WTC11 (cell line): ENCODE data around the gene HBE1. TPM values are rescaled to one million over a fixed set of nuclear protein-coding genes. Genes with fewer than 3 reads are reported as not detected.

ENCODE experiments used
- ATAC-seq: fragments of 200-7000 bp; cut with Tn5 transposase; 2 replicates; pipeline ENCODE4 v1.10.0; 2021; ENCODE audit warnings: mild to moderate bottlenecking, moderate library complexity
- CTCF ChIA-PET: fragments of 300-600 bp; sonication (Branson Sonifier 250); formaldehyde crosslinking; loops from one replicate; lab custom pipeline; 2021; ENCODE audit warnings: antibody characterized with exemption; lab: Charles Lee
- POLR2A ChIA-PET: fragments of 350-600 bp; sonication (Branson Sonifier 250); formaldehyde crosslinking; loops from one replicate; lab custom pipeline; 2021; ENCODE audit warnings: antibody characterized with exemption; lab: Charles Lee
- DNase-seq: peaks from one replicate; pipeline ENCODE4 v3.0.0; 2021; ENCODE audit warnings: low spot score
- H3K27ac Mint-ChIP-seq: 2 replicates; pipeline ENCODE4 v1.8.0; 2021; ENCODE audit warnings: mixed read lengths
- H3K27me3 Mint-ChIP-seq: 2 replicates; pipeline ENCODE4 v1.8.0; 2021; ENCODE audit warnings: low read depth, mild to moderate bottlenecking, moderate library complexity, mixed read lengths
- H3K36me3 Mint-ChIP-seq: 2 replicates; pipeline ENCODE4 v1.8.0; 2021; ENCODE audit warnings: mixed read lengths
- H3K4me1 Mint-ChIP-seq: 2 replicates; pipeline ENCODE4 v1.8.0; 2022; ENCODE audit warnings: mixed read lengths
- H3K4me3 Mint-ChIP-seq: 2 replicates; pipeline ENCODE4 v1.8.0; 2021; ENCODE audit warnings: mild to moderate bottlenecking, moderate library complexity, mixed read lengths
- H3K9me3 Mint-ChIP-seq: 2 replicates; pipeline ENCODE4 v1.8.0; 2021; ENCODE audit warnings: mixed read lengths
- AR ChIP-seq: fragments of 250-450 bp; sonication (Bioruptor Pico); IDR thresholded peaks from 2 replicates; pipeline ENCODE4 v1.9.0; 2021; ENCODE audit warnings: mild to moderate bottlenecking
- ATF3 ChIP-seq: sonication (generic); formaldehyde crosslinking; conservative IDR thresholded peaks from 2 replicates; pipeline ENCODE4 v1.8.1; 2022; ENCODE audit warnings: mild to moderate bottlenecking, missing genetic modification reagents
- CBFB ChIP-seq: sonication (generic); formaldehyde crosslinking; IDR thresholded peaks from 2 replicates; pipeline ENCODE4 v1.8.1; 2022; ENCODE audit warnings: mild to moderate bottlenecking, low read depth, missing genetic modification reagents
- E2F4 ChIP-seq: sonication (generic); formaldehyde crosslinking; IDR thresholded peaks from 2 replicates; pipeline ENCODE4 v1.8.1; 2022; ENCODE audit warnings: low read depth, mild to moderate bottlenecking, moderate library complexity, missing genetic modification reagents, borderline replicate concordance
- ERG ChIP-seq: fragments of 250-450 bp; sonication (Bioruptor Pico); IDR thresholded peaks from 2 replicates; pipeline ENCODE4 v1.8.0; 2021; ENCODE audit warnings: mild to moderate bottlenecking
- ESRRA ChIP-seq: sonication (generic); formaldehyde crosslinking; IDR thresholded peaks from 2 replicates; pipeline ENCODE4 v1.8.1; 2022; ENCODE audit warnings: mild to moderate bottlenecking, missing genetic modification reagents, borderline replicate concordance
- ETV6 ChIP-seq: sonication (generic); formaldehyde crosslinking; IDR thresholded peaks from 2 replicates; pipeline ENCODE4 v1.8.1; 2022; ENCODE audit warnings: mild to moderate bottlenecking, missing genetic modification reagents
- GABPB1 ChIP-seq: sonication (generic); formaldehyde crosslinking; IDR thresholded peaks from 2 replicates; pipeline ENCODE4 v1.8.1; 2023; ENCODE audit warnings: mild to moderate bottlenecking, missing genetic modification reagents
- HMGA2 ChIP-seq: fragments of 250-450 bp; sonication (Bioruptor Pico); IDR thresholded peaks from 2 replicates; pipeline ENCODE4 v1.4.0; 2021; ENCODE audit warnings: mild to moderate bottlenecking, moderate library complexity
- NFATC4 ChIP-seq: fragments of 250-450 bp; sonication (Bioruptor Pico); IDR thresholded peaks from 2 replicates; pipeline ENCODE4 v1.9.0; 2021; ENCODE audit warnings: mild to moderate bottlenecking
- OVOL2 ChIP-seq: fragments of 250-450 bp; sonication (Bioruptor Pico); IDR thresholded peaks from 2 replicates; pipeline ENCODE4 v1.9.0; 2021; ENCODE audit warnings: mild to moderate bottlenecking, borderline replicate concordance
- PRDM15 ChIP-seq: sonication (generic); formaldehyde crosslinking; IDR thresholded peaks from 2 replicates; pipeline ENCODE4 v1.8.0; 2022; ENCODE audit warnings: missing genetic modification reagents
- RORB ChIP-seq: fragments of 250-450 bp; sonication (Bioruptor Pico); IDR thresholded peaks from 2 replicates; pipeline ENCODE4 v1.9.0; 2021; ENCODE audit warnings: mild to moderate bottlenecking
- SMAD4 ChIP-seq: sonication (generic); formaldehyde crosslinking; IDR thresholded peaks from 2 replicates; pipeline ENCODE4 v1.8.0; 2022; ENCODE audit warnings: mild to moderate bottlenecking, missing genetic modification reagents
- SP1 ChIP-seq: sonication (generic); formaldehyde crosslinking; conservative IDR thresholded peaks from 2 replicates; pipeline ENCODE4 v1.8.1; 2022; ENCODE audit warnings: missing genetic modification reagents
- ZBTB21 ChIP-seq: sonication (generic); formaldehyde crosslinking; IDR thresholded peaks from 2 replicates; pipeline ENCODE4 v1.8.1; 2023; ENCODE audit warnings: mild to moderate bottlenecking, missing genetic modification reagents, borderline replicate concordance
- ZNF121 ChIP-seq: sonication (generic); formaldehyde crosslinking; IDR thresholded peaks from 2 replicates; pipeline ENCODE4 v1.8.0; 2023; ENCODE audit warnings: missing genetic modification reagents
- ZNF396 ChIP-seq: fragments of 250-450 bp; sonication (Bioruptor Pico); IDR thresholded peaks from 2 replicates; pipeline ENCODE4 v1.8.0; 2021; ENCODE audit warnings: mild to moderate bottlenecking, moderate library complexity, borderline replicate concordance
- ZNF512 ChIP-seq: sonication (generic); formaldehyde crosslinking; IDR thresholded peaks from 2 replicates; pipeline ENCODE4 v1.8.1; 2022; ENCODE audit warnings: missing genetic modification reagents, borderline replicate concordance
- ZNF532 ChIP-seq: fragments of 250-450 bp; sonication (Bioruptor Pico); IDR thresholded peaks from 2 replicates; pipeline ENCODE4 v1.9.0; 2021; ENCODE audit warnings: mild to moderate bottlenecking, borderline replicate concordance
- total RNA-seq: library from RNA; stranded (reverse); gene quantifications from 3 replicates; pipeline ENCODE4 v1.2.3, GENCODE V29; 2021

The HBE1 gene
- total RNA-seq, 1 experiment from 2014 or later: 3.1 TPM

GRCh38 chr11:5285703-5286340, 16.1 kb upstream of the HBE1 start:
- TF ChIP-seq ZBTB21 (CRISPR knock-in tag): no peak
- TF ChIP-seq OVOL2 (CRISPR knock-in tag): no peak
- TF ChIP-seq PRDM15 (CRISPR knock-in tag): no peak
- TF ChIP-seq GABPB1: no peak
- no peak for TF ChIP-seq CBFB (CRISPR knock-in tag)
- POLR2A ChIA-PET: no interaction called here
- ATAC-seq (no peak), DNase-seq (no peak)
- Mint-ChIP-seq H3K9me3 (no peaks in the 10 kb centered on the region; the same call in 1 of the 2 replicates), H3K36me3 (no peaks in the 10 kb centered on the region), H3K27me3 (no peaks in the 10 kb centered on the region), H3K27ac (no peak overlapping the region), H3K4me3 (no peak overlapping the region), H3K4me1 (peaks cover under 1% of the 10 kb centered on the region)
- CTCF ChIA-PET: no interaction called here

- ChIA-PET POLR2A (no interaction called here), CTCF (no interaction called here)
- Mint-ChIP-seq H3K27ac (no peak overlapping the region), H3K36me3 (no peaks in the 10 kb centered on the region), H3K4me3 (no peak overlapping the region), H3K27me3 (no peaks in the 10 kb centered on the region), H3K9me3 (no peaks in the 10 kb centered on the region; the same call in 1 of the 2 replicates), H3K4me1 (peaks cover 5% of the 10 kb centered on the region)
- ATAC-seq: no peak
- no peak for DNase-seq
- no peak for TF ChIP-seq HMGA2 (CRISPR knock-in tag)
- TF ChIP-seq E2F4 (CRISPR knock-in tag): no peak
- TF ChIP-seq NFATC4: no peak
- no peak for TF ChIP-seq ESRRA (CRISPR knock-in tag)
- TF ChIP-seq AR (CRISPR knock-in tag): no peak
- no peak for TF ChIP-seq ZNF121
- no peak for TF ChIP-seq CBFB (CRISPR knock-in tag)
- no peak for TF ChIP-seq ZNF396 (CRISPR knock-in tag)
- no peak for TF ChIP-seq ETV6
- no peak for TF ChIP-seq ZNF532 (CRISPR knock-in tag)
- no peak for TF ChIP-seq SMAD4 (CRISPR knock-in tag)
- TF ChIP-seq SP1 (CRISPR knock-in tag): no peak
- TF ChIP-seq ATF3 (CRISPR knock-in tag): no peak
- TF ChIP-seq ERG: no peak
- no peak for TF ChIP-seq RORB (CRISPR knock-in tag)
- TF ChIP-seq ZNF512: no peak
Measured at GRCh38 chr11:5284637-5285036, 14.9 kb upstream of the HBE1 start.
